SK-N-SH treated with all-trans-retinoic acid at 6 μM for 48 hours (cell line): ENCODE data around the gene LETMD1.
A peak's percentile ranks its signal among the peaks of the same experiment; 100 is the strongest.

Source experiments
- ATAC-seq: fragments of 200-7000 bp; cut with Tn5 transposase; 3 replicates; pipeline ENCODE4 v1.9.1; 2020; ENCODE audit warnings: mild to moderate bottlenecking, moderate library complexity
- ARNTL ChIP-seq: fragments of 450-650 bp; formaldehyde crosslinking; IDR thresholded peaks from 2 replicates; pipeline ENCODE4 v1.5.0; 2020; ENCODE audit warnings: low read depth, mild to moderate bottlenecking, moderate library complexity, borderline replicate concordance
- BACH2 ChIP-seq: fragments of 250-450 bp; sonication (Bioruptor Pico); IDR thresholded peaks from 2 replicates; pipeline ENCODE4 v1.9.0; 2021; ENCODE audit warnings: mild to moderate bottlenecking, borderline replicate concordance
- CREB5 ChIP-seq: fragments of 250-450 bp; sonication (Bioruptor Pico); IDR thresholded peaks from 2 replicates; pipeline ENCODE4 v1.5.1; 2020; ENCODE audit warnings: low read depth, mild to moderate bottlenecking, moderate library complexity
- CSDC2 ChIP-seq: fragments of 250-450 bp; sonication (Bioruptor Pico); IDR thresholded peaks from 2 replicates; pipeline ENCODE4 v1.5.0; 2020; ENCODE audit warnings: mild to moderate bottlenecking, moderate library complexity
- ESRRG ChIP-seq: fragments of 250-450 bp; sonication (Bioruptor Pico); IDR thresholded peaks from 2 replicates; pipeline ENCODE4 v1.6.1; 2021; ENCODE audit warnings: mild to moderate bottlenecking
- GLIS3 ChIP-seq: fragments of 250-450 bp; sonication (Bioruptor Pico); IDR thresholded peaks from 2 replicates; pipeline ENCODE4 v1.5.0; 2020; ENCODE audit warnings: mild to moderate bottlenecking, moderate library complexity
- ISL1 ChIP-seq: fragments of 250-450 bp; sonication (Bioruptor Pico); IDR thresholded peaks from 2 replicates; pipeline ENCODE4 v2.1.2; 2022; ENCODE audit warnings: mild to moderate bottlenecking, moderate library complexity
- OSR1 ChIP-seq: fragments of 250-450 bp; sonication (Bioruptor Pico); IDR thresholded peaks from 2 replicates; pipeline ENCODE4 v1.8.0; 2022; ENCODE audit warnings: moderate library complexity, mild to moderate bottlenecking, inconsistent platforms
- PATZ1 ChIP-seq: fragments of 250-450 bp; sonication (Bioruptor Pico); IDR thresholded peaks from 2 replicates; pipeline ENCODE4 v1.8.0; 2020; ENCODE audit warnings: mild to moderate bottlenecking, moderate library complexity, borderline replicate concordance
- POU6F1 ChIP-seq: fragments of 250-450 bp; sonication (Bioruptor Pico); IDR thresholded peaks from 2 replicates; pipeline ENCODE4 v1.8.0; 2021; ENCODE audit warnings: low read depth, mild to moderate bottlenecking, moderate library complexity, borderline replicate concordance
- RARB ChIP-seq: fragments of 250-450 bp; sonication (Bioruptor Pico); IDR thresholded peaks from 2 replicates; pipeline ENCODE4 v1.8.0; 2021; ENCODE audit warnings: mild to moderate bottlenecking, moderate library complexity
- SNAI2 ChIP-seq: fragments of 250-450 bp; sonication (Bioruptor Pico); IDR thresholded peaks from 2 replicates; pipeline ENCODE4 v1.5.0; 2020; ENCODE audit warnings: mild to moderate bottlenecking, moderate library complexity
- TCF4 ChIP-seq: fragments of 250-450 bp; sonication (Bioruptor Pico); IDR thresholded peaks from 2 replicates; pipeline ENCODE4 v1.8.0; 2021; ENCODE audit warnings: mild to moderate bottlenecking, moderate library complexity, borderline replicate concordance
- TSHZ2 ChIP-seq: fragments of 250-450 bp; sonication (Bioruptor Pico); IDR thresholded peaks from 2 replicates; pipeline ENCODE4 v1.5.0; 2020; ENCODE audit warnings: mild to moderate bottlenecking, moderate library complexity
- ZC3H10 ChIP-seq: fragments of 250-450 bp; sonication (Bioruptor Pico); IDR thresholded peaks from 2 replicates; pipeline ENCODE4 v1.5.1; 2021; ENCODE audit warnings: mild to moderate bottlenecking, moderate library complexity
- ZFP3 ChIP-seq: fragments of 250-450 bp; sonication (Bioruptor Pico); IDR thresholded peaks from 2 replicates; pipeline ENCODE4 v1.5.0; 2020; ENCODE audit warnings: mild to moderate bottlenecking, moderate library complexity
- ZNF565 ChIP-seq: fragments of 450-650 bp; formaldehyde crosslinking; conservative IDR thresholded peaks from 2 replicates; pipeline ENCODE4 v1.5.0; 2020; ENCODE audit warnings: low read depth, mild to moderate bottlenecking, moderate library complexity
- ZNF70 ChIP-seq: fragments of 450-650 bp; formaldehyde crosslinking; IDR thresholded peaks from 2 replicates; pipeline ENCODE4 v1.5.0; 2020; ENCODE audit warnings: mild to moderate bottlenecking, moderate library complexity
- ZNF8 ChIP-seq: fragments of 450-650 bp; formaldehyde crosslinking; IDR thresholded peaks from 2 replicates; pipeline ENCODE4 v1.5.0; 2020; ENCODE audit warnings: mild to moderate bottlenecking, moderate library complexity

Gene LETMD1

GRCh38 chr12:51033457-51034089, 14.6 kb upstream of the LETMD1 start:
- ATAC-seq = no peak

GRCh38 chr12:51036279-51036678, 11.8 kb upstream of the LETMD1 start:
- ATAC-seq = no peak
- TF ChIP-seq ESRRG (no peak), ISL1 (CRISPR knock-in tag) (no peak)
- TF ChIP-seq, all 23 proteins: peak for 0

More at GRCh38 chr12:51033457-51034089, 14.6 kb upstream of the LETMD1 start:
- TF ChIP-seq OSR1 = no peak
- TF ChIP-seq GLIS3 (CRISPR knock-in tag) = no peak
- TF ChIP-seq ZNF565 (CRISPR knock-in tag) = no peak
- no peak for TF ChIP-seq SNAI2 (CRISPR knock-in tag)
- no peak for TF ChIP-seq CSDC2 (CRISPR knock-in tag)
- no peak for TF ChIP-seq CREB5 (CRISPR knock-in tag)
- TF ChIP-seq TCF4 (CRISPR knock-in tag) = no peak
- TF ChIP-seq RARB (CRISPR knock-in tag) = no peak
- no peak for TF ChIP-seq PATZ1 (CRISPR knock-in tag)
- TF ChIP-seq TSHZ2 (CRISPR knock-in tag) = no peak
- TF ChIP-seq BACH2 (CRISPR knock-in tag) = no peak
- TF ChIP-seq, all 23 proteins: peak for 0

- no peak for TF ChIP-seq ZC3H10 (CRISPR knock-in tag)
- TF ChIP-seq SNAI2 (CRISPR knock-in tag) = no peak
- TF ChIP-seq ZNF8 (CRISPR knock-in tag) = no peak
- TF ChIP-seq POU6F1 = no peak
- TF ChIP-seq CSDC2 (CRISPR knock-in tag) = no peak
- no peak for TF ChIP-seq OSR1
- no peak for TF ChIP-seq ZNF70 (CRISPR knock-in tag)
- TF ChIP-seq CREB5 (CRISPR knock-in tag) = no peak
- TF ChIP-seq ARNTL (CRISPR knock-in tag) = no peak
- TF ChIP-seq TCF4 (CRISPR knock-in tag) = no peak
- no peak for TF ChIP-seq ZFP3 (CRISPR knock-in tag)
- TF ChIP-seq RARB (CRISPR knock-in tag) = no peak
- ATAC-seq = peak; percentile 3; the same call in 2 of the 3 replicates
Measured at GRCh38 chr12:51048661-51049251, 629 bp downstream of the LETMD1 start.

GRCh38 chr12:51049525-51049924, 1.4 kb downstream of the LETMD1 start:
- ATAC-seq = no peak
- no peak for TF ChIP-seq CSDC2 (CRISPR knock-in tag)
- no peak for TF ChIP-seq CREB5 (CRISPR knock-in tag)
- no peak for TF ChIP-seq TSHZ2 (CRISPR knock-in tag)
- TF ChIP-seq PATZ1 (CRISPR knock-in tag) = no peak
